GM12873 (cell line): Measurements from ENCODE around the gene POFUT1.

Source experiments
- TF ChIP-seq, protein P1 (sequence below): IDR thresholded peaks from 2 replicates; pipeline ENCODE4 v1.5.1; 2012; ENCODE audit warnings: low read depth, mild to moderate bottlenecking, moderate library complexity, low read length, control low read depth; ENCODE audit not compliant: insufficient read depth; ENCODE audit errors: missing control alignments

The POFUT1 gene

GRCh38 chr20:32244150-32244823 is 36.6 kb downstream of the POFUT1 start:
- TF ChIP-seq, protein P1, sequence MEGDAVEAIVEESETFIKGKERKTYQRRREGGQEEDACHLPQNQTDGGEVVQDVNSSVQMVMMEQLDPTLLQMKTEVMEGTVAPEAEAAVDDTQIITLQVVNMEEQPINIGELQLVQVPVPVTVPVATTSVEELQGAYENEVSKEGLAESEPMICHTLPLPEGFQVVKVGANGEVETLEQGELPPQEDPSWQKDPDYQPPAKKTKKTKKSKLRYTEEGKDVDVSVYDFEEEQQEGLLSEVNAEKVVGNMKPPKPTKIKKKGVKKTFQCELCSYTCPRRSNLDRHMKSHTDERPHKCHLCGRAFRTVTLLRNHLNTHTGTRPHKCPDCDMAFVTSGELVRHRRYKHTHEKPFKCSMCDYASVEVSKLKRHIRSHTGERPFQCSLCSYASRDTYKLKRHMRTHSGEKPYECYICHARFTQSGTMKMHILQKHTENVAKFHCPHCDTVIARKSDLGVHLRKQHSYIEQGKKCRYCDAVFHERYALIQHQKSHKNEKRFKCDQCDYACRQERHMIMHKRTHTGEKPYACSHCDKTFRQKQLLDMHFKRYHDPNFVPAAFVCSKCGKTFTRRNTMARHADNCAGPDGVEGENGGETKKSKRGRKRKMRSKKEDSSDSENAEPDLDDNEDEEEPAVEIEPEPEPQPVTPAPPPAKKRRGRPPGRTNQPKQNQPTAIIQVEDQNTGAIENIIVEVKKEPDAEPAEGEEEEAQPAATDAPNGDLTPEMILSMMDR = no peak

GRCh38 chr20:32244959-32245358 is 37.3 kb downstream of the POFUT1 start:
- TF ChIP-seq, protein P1 = no peak

- TF ChIP-seq, protein P1 = no peak
These were observed 40.4 kb downstream of the POFUT1 start for GRCh38 chr20:32248043-32248442.

GRCh38 chr20:32249030-32249738 is 41.5 kb downstream of the POFUT1 start:
- TF ChIP-seq, protein P1 = no peak

DNA sequence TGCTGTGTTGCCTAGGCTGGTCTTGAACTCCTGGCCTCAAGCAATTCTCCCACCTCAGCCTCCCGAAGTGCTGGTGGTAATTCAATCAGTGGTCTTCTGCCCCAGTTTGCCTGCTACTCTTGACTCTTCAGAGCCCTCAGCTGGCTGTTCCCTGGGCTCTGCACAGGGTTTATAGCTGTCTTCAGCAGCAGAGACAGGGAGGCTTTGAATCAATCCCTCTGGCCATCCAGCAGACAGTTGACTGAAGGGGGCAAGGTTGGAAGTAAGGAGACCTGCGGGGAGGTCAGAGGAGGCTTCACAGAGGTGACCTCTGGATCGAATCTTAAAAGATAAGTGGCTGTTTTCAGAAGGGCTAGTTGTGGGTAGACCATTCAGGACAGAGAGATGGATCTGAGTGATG is 43.8 kb downstream of the POFUT1 start:
- TF ChIP-seq, protein P1 = no peak

GRCh38 chr20:32252189-32252588 is 44.5 kb downstream of the POFUT1 start:
- TF ChIP-seq, protein P1 = no peak

GRCh38 chr20:32261644-32262043 is 54.0 kb downstream of the POFUT1 start:
- TF ChIP-seq, protein P1 = no peak
